ENCODE data around the gene SCD. TPM values are rescaled to one million over a fixed set of nuclear protein-coding genes. Genes with fewer than 3 reads are reported as not detected.

Gene SCD
- total and polyA plus RNA-seq, 9 of the 15 experiments (the other 6 are each of a cell fraction or from before 2014, with no cell fraction given) = 114 to 486 (median 188) TPM

- in situ Hi-C loops (cut with MboI) = loop anchor here (25.0 kb wide), 1 partner anchor 549 kb away; no protein-coding TSS in a partner anchor
- Histone ChIP-seq H3K27me3 (ENCODE audit: control insufficient read depth in 2 of 2, insufficient read depth in 2 of 2, low read length in 2 of 2) (peaks cover 0 to 3% of the 10 kb centered on the region in 2 experiments; a peak in 2 of 5 replicates), H3K4me3 (no peak overlapping the region), H3K9me3 (replicated peaks; ENCODE audit: control insufficient read depth, insufficient read depth, low read depth, low read length) (no peaks in the 10 kb centered on the region), H3K36me3 (ENCODE audit: control insufficient read depth, insufficient read depth, low read length) (no peaks in the 10 kb centered on the region), H3K9me1 (ENCODE audit: control insufficient read depth, insufficient read depth, low read length) (no peaks in the 10 kb centered on the region), H2AFZ (ENCODE audit: low read depth, low read length) (peak overlapping the region; percentile 71), H3K9ac (ENCODE audit: insufficient read depth in 1 of 2, low read depth in 2 of 2, low read length in 2 of 2) (no peak overlapping the region), H3K4me1 (replicated peaks in 1 of 2; ENCODE audit: control insufficient read depth in 2 of 2, insufficient read depth in 2 of 2, low read length in 2 of 2) (peaks cover 0 to 14% of the 10 kb centered on the region in 2 experiments; a peak in 3 of 5 replicates), H3K79me2 (ENCODE audit: control insufficient read depth, insufficient read depth, low read length) (no peaks in the 10 kb centered on the region), H4K20me1 (replicated peaks; ENCODE audit: control insufficient read depth, insufficient read depth, low read length) (no peaks in the 10 kb centered on the region), H3K4me2 (ENCODE audit: insufficient read depth, low read length) (no peak overlapping the region), H3K27ac (ENCODE audit: extremely low read depth, low read depth, low read length) (no peak overlapping the region)
- WGBS (ENCODE audit: insufficient coverage, low coverage, missing lambda C conversion rate) = 0% methylated on average over 1 of the region's 4 CpGs
- ATAC-seq (peak; percentile 84), FAIRE-seq (peak; percentile 85), DNase-seq (ENCODE audit: extremely low read depth in 1 of 4, low spot score in 3 of 4) (peak; percentile 66 to 78 (median 68))
- CTCF ChIA-PET (ENCODE audit: low intra/inter-chr PET ratio) = interaction anchor here (0.7 to 6.2 kb wide), 5 partner anchors 12 to 540 kb away, joined by 3 to 89 read pairs (median 3); no protein-coding TSS in a partner anchor
- BruUV-seq (replicated peaks) = no TSS peak
- intact Hi-C loops (cut with micrococcal nuclease) = loop anchor here (1.0 kb wide), 1 partner anchor 95 kb away; no protein-coding TSS in a partner anchor
- POLR2A ChIA-PET = no interaction called here
- TF ChIP-seq MAZ (CRISPR knock-in tag; conservative IDR thresholded peaks at IDR 0.05 in 1 of 2, IDR thresholded peaks at IDR 0.05 in 1 of 2) (0 out of 4 replicates have a peak, but pooled peaks of 1 of the 2 experiments have one; percentile 23), ARID2 (IDR thresholded peaks at IDR 0.05) (0 out of 2 replicates have a peak, but pooled peaks have one; percentile 29), STAG1 (CRISPR knock-in tag; IDR thresholded peaks at IDR 0.05; ENCODE audit: borderline replicate concordance) (peak; percentile 67; the same call in 1 of the 2 replicates), SRF (CRISPR knock-in tag; IDR thresholded peaks at IDR 0.05) (0 out of 4 replicates have a peak, but pooled peaks of 1 of the 2 experiments have one; percentile 66), CC2D1A (IDR thresholded peaks at IDR 0.05) (peak; percentile 66; the same call in 1 of the 2 replicates), REST (IDR thresholded peaks at IDR 0.05; ENCODE audit: borderline replicate concordance) (peak; percentile 82), REST (CRISPR knock-in tag; IDR thresholded peaks at IDR 0.05; ENCODE audit: low read depth) (no peak), NR2F6 (CRISPR knock-in tag; IDR thresholded peaks at IDR 0.05) (no peak), DEAF1 (CRISPR knock-in tag; IDR thresholded peaks at IDR 0.05) (peak; percentile 73)
- TF ChIP-seq, protein P1, sequence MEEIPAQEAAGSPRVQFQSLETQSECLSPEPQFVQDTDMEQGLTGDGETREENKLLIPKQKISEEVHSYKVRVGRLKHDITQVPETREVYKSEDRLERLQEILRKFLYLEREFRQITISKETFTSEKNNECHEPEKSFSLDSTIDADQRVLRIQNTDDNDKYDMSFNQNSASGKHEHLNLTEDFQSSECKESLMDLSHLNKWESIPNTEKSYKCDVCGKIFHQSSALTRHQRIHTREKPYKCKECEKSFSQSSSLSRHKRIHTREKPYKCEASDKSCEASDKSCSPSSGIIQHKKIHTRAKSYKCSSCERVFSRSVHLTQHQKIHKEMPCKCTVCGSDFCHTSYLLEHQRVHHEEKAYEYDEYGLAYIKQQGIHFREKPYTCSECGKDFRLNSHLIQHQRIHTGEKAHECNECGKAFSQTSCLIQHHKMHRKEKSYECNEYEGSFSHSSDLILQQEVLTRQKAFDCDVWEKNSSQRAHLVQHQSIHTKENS (CRISPR knock-in tag; IDR thresholded peaks at IDR 0.05) = no peak
Measured at GRCh38 chr10:100338434-100339036, 8.5 kb upstream of the SCD start.
